IMR-90 (cell line): Measurements from ENCODE around the gene KIF13A. TPM values are rescaled to one million over a fixed set of nuclear protein-coding genes. Genes with fewer than 3 reads are reported as not detected.

ENCODE experiments used
- ATAC-seq: fragments of 200-7000 bp; cut with Tn5 transposase; 2 replicates; pipeline ENCODE4 v1.9.1; 2020; ENCODE audit warnings: low read depth, mild to moderate bottlenecking, moderate library complexity
- BruUV-seq: library from RNA; stranded (reverse); fragments of 400-500 nt; replicated peaks from 2 replicates; lab custom pipeline; 2021; lab: Mats Ljungman, UMichigan
- CTCF ChIA-PET: fragments of 300-600 bp; formaldehyde crosslinking; extraction: SDS; loops from one replicate; lab custom pipeline; 2021; ENCODE audit warnings: antibody characterized with exemption; lab: Yijun Ruan, JAX
- POLR2A ChIA-PET: fragments of 300-600 bp; sonication (Branson Sonifier 250); formaldehyde crosslinking; loops from one replicate; lab custom pipeline; 2022; ENCODE audit warnings: antibody characterized with exemption; ENCODE audit not compliant: unreplicated experiment; lab: Charles Lee
- DNase-seq: peaks from one replicate; pipeline ENCODE4 v3.0.0; 2013
- H2AFZ ChIP-seq: replicated peaks from 2 replicates; pipeline ENCODE3; 2013; ENCODE audit warnings: low read length, mild to moderate bottlenecking; ENCODE audit not compliant: poor library complexity
- H2AK5ac ChIP-seq: 2 replicates; pipeline ENCODE4 v1.6.1; 2013; ENCODE audit warnings: low read depth, low read length, inconsistent platforms
- H2AK9ac ChIP-seq: replicated peaks from 2 replicates; pipeline ENCODE3; 2013; ENCODE audit warnings: mild to moderate bottlenecking, low read depth, low read length, moderate library complexity; ENCODE audit not compliant: poor library complexity
- H2BK120ac ChIP-seq: 2 replicates; pipeline ENCODE4 v1.6.1; 2013; ENCODE audit warnings: low read depth, low read length, inconsistent platforms
- H2BK15ac ChIP-seq: 3 replicates; pipeline ENCODE4 v1.6.1; 2013; ENCODE audit warnings: low read depth, low read length, inconsistent platforms
- H2BK20ac ChIP-seq: 2 replicates; pipeline ENCODE4 v1.6.1; 2013; ENCODE audit warnings: low read depth, mild to moderate bottlenecking, inconsistent platforms, low read length, moderate library complexity
- H2BK5ac ChIP-seq: 2 replicates; pipeline ENCODE4 v1.6.1; 2013; ENCODE audit warnings: mild to moderate bottlenecking, low read depth, low read length, inconsistent platforms; ENCODE audit not compliant: poor library complexity, severe bottlenecking
- H3K14ac ChIP-seq: replicated peaks from 2 replicates; pipeline ENCODE4 v1.6.1; 2013; ENCODE audit warnings: low read depth, low read length, inconsistent platforms
- H3K18ac ChIP-seq: 2 replicates; pipeline ENCODE4 v1.6.1; 2013; ENCODE audit warnings: low read depth, low read length, control low read depth
- H3K23ac ChIP-seq: 2 replicates; pipeline ENCODE4 v1.6.1; 2013; ENCODE audit warnings: low read depth, low read length, inconsistent platforms
- H3K27ac ChIP-seq: 2 replicates; pipeline ENCODE4 v1.5.1; 2013; ENCODE audit warnings: mild to moderate bottlenecking, control low read depth, low read length; ENCODE audit not compliant: insufficient read depth
- H3K27me3 ChIP-seq: 2 replicates; pipeline ENCODE4 v1.6.1; 2013; ENCODE audit warnings: low read length; ENCODE audit not compliant: control insufficient read depth, insufficient read depth
- H3K36me3 ChIP-seq: 2 replicates; pipeline ENCODE4 v1.6.1; 2013; ENCODE audit warnings: low read length, mixed read lengths; ENCODE audit not compliant: control insufficient read depth, insufficient read depth
- H3K4ac ChIP-seq: 2 replicates; pipeline ENCODE4 v1.6.1; 2013; ENCODE audit warnings: low read depth, low read length, inconsistent platforms
- H3K4me1 ChIP-seq: 2 replicates; pipeline ENCODE4 v1.6.1; 2013; ENCODE audit warnings: low read length, mixed read lengths; ENCODE audit not compliant: control insufficient read depth, insufficient read depth
- H3K4me2 ChIP-seq: 2 replicates; pipeline ENCODE4 v1.6.1; 2013; ENCODE audit warnings: low read depth, mild to moderate bottlenecking, control low read depth, low read length, moderate library complexity
- H3K4me3 ChIP-seq: 2 replicates; pipeline ENCODE4 v1.5.1; 2013; ENCODE audit warnings: low read depth, mild to moderate bottlenecking, control low read depth, low read length, moderate library complexity; ENCODE audit not compliant: insufficient read depth
- H3K56ac ChIP-seq: 2 replicates; pipeline ENCODE4 v1.6.1; 2013; ENCODE audit warnings: low read length, inconsistent platforms; ENCODE audit not compliant: insufficient read depth; ENCODE audit errors: extremely low read depth
- H3K79me1 ChIP-seq, 2 experiments: 2 replicates each; pipeline ENCODE4 v1.6.1; 2013; ENCODE audit warnings: low read length in 2 of 2, inconsistent platforms in 1 of 2, low read depth in 1 of 2
- H3K9ac ChIP-seq: 2 replicates; pipeline ENCODE4 v1.6.1; 2013; ENCODE audit warnings: low read depth, low read length, control low read depth
- H3K9me1 ChIP-seq: 2 replicates; pipeline ENCODE4 v1.6.1; 2013; ENCODE audit warnings: low read length, inconsistent platforms; ENCODE audit not compliant: insufficient read depth
- H3K9me3 ChIP-seq: 2 replicates; pipeline ENCODE4 v1.6.1; 2013; ENCODE audit warnings: low read length; ENCODE audit not compliant: control insufficient read depth, insufficient read depth
- H4K20me1 ChIP-seq: 2 replicates; pipeline ENCODE4 v1.6.1; 2013; ENCODE audit warnings: low read length, inconsistent platforms; ENCODE audit not compliant: insufficient read depth
- H4K5ac ChIP-seq: 2 replicates; pipeline ENCODE4 v1.6.1; 2013; ENCODE audit warnings: mild to moderate bottlenecking, low read depth, low read length, control low read depth
- H4K8ac ChIP-seq, 2 experiments: 2 replicates each; pipeline ENCODE4 v1.6.1; 2013; ENCODE audit warnings: low read depth in 2 of 2, low read length in 2 of 2, control low read depth in 1 of 2, inconsistent platforms in 1 of 2
- H4K91ac ChIP-seq: 2 replicates; pipeline ENCODE4 v1.6.1; 2013; ENCODE audit warnings: low read depth, low read length, inconsistent platforms; ENCODE audit not compliant: insufficient read depth
- BHLHE40 ChIP-seq: fragments of 150-350 bp; IDR thresholded peaks from 2 replicates; pipeline ENCODE4 v1.6.1; 2016; ENCODE audit warnings: mild to moderate bottlenecking, low read depth, low read length
- CEBPB ChIP-seq: IDR thresholded peaks from 2 replicates; pipeline ENCODE4 v1.6.1; 2012; ENCODE audit warnings: low read depth, low read length, improper control_type of control experiment
- CHD1 ChIP-seq: IDR thresholded peaks from 2 replicates; pipeline ENCODE4 v1.6.1; 2012; ENCODE audit warnings: low read depth, low read length, improper control_type of control experiment
- FOS ChIP-seq: fragments of 150-350 bp; IDR thresholded peaks from 2 replicates; pipeline ENCODE4 v1.6.1; 2016; ENCODE audit warnings: low read depth, low read length
- MAFK ChIP-seq: IDR thresholded peaks from 2 replicates; pipeline ENCODE4 v1.6.1; 2012; ENCODE audit warnings: low read depth, low read length, improper control_type of control experiment
- MAZ ChIP-seq: IDR thresholded peaks from 2 replicates; pipeline ENCODE4 v1.6.1; 2012; ENCODE audit warnings: low read depth, mild to moderate bottlenecking, low read length, improper control_type of control experiment, moderate library complexity, borderline replicate concordance
- MXI1 ChIP-seq: IDR thresholded peaks from 2 replicates; pipeline ENCODE4 v1.6.1; 2012; ENCODE audit warnings: low read depth, mild to moderate bottlenecking, low read length, moderate library complexity, borderline replicate concordance
- NFE2L2 ChIP-seq: fragments of 150-350 bp; IDR thresholded peaks from 2 replicates; pipeline ENCODE4 v1.6.1; 2016; ENCODE audit warnings: low read depth, mild to moderate bottlenecking, low read length
- POLR2A ChIP-seq: IDR thresholded peaks from 2 replicates; pipeline ENCODE4 v1.6.1; 2012; ENCODE audit warnings: mild to moderate bottlenecking, low read depth, low read length
- RAD21 ChIP-seq: IDR thresholded peaks from 2 replicates; pipeline ENCODE4 v1.6.1; 2012; ENCODE audit warnings: low read length, improper control_type of control experiment
- RCOR1 ChIP-seq: IDR thresholded peaks from 2 replicates; pipeline ENCODE4 v1.6.1; 2012; ENCODE audit warnings: mild to moderate bottlenecking, low read length, improper control_type of control experiment; ENCODE audit not compliant: insufficient replicate concordance
- RFX5 ChIP-seq: IDR thresholded peaks from 2 replicates; pipeline ENCODE4 v1.8.0; 2012; ENCODE audit warnings: low read depth, mild to moderate bottlenecking, low read length, moderate library complexity
- SMC3 ChIP-seq: fragments of 150-350 bp; IDR thresholded peaks from 2 replicates; pipeline ENCODE4 v1.6.1; 2016; ENCODE audit warnings: low read depth, mild to moderate bottlenecking, antibody characterized with exemption, low read length, moderate library complexity
- dilution Hi-C: fragments of 300-500 bp; cut with HindIII; formaldehyde crosslinking; loops from one replicate; pipeline ENCODE4 v1.14.3; 2018; ENCODE audit warnings: low sequenced_read_pairs; ENCODE audit not compliant: unreplicated experiment
- in situ Hi-C: fragments of 300-500 bp; cut with MboI; formaldehyde crosslinking; loops from 3 replicates; pipeline ENCODE4 v1.14.3; 2019; ENCODE audit warnings: low sequenced_read_pairs, inconsistent platforms, mixed read lengths
- intact Hi-C: fragments of 100-400 bp; cut with micrococcal nuclease; formaldehyde crosslinking; loops from 2 replicates; pipeline ENCODE4 v1.10.0; 2022
- polyA plus RNA-seq, 3 experiments: library from polyadenylated mRNA; depleted of rRNA; stranded (reverse); fragments of >200 nt; gene quantifications; 2 replicates each; pipeline ENCODE4 v1.2.3, GENCODE V29; 2012; ENCODE audit warnings: low replicate concordance in 1 of 3
- total RNA-seq: library from RNA; depleted of rRNA; stranded (reverse); fragments of >200 nt; gene quantifications from 2 replicates; pipeline ENCODE4 v1.2.3, GENCODE V29; 2012
- TF ChIP-seq, protein P1 (sequence below): fragments of 150-350 bp; IDR thresholded peaks from 2 replicates; pipeline ENCODE4 v1.6.1; 2017; ENCODE audit warnings: mild to moderate bottlenecking, antibody characterized with exemption, low read length, low read depth
- TF ChIP-seq, protein P2 (sequence below): fragments of 150-350 bp; IDR thresholded peaks from 2 replicates; pipeline ENCODE4 v1.6.1; 2016; ENCODE audit warnings: low read depth, mild to moderate bottlenecking, low read length, moderate library complexity, borderline replicate concordance

Gene KIF13A
- total and polyA plus RNA-seq, 2 of the 4 experiments (the other 2 are of a cell fraction), result 23.3 to 51.8 TPM

DNA sequence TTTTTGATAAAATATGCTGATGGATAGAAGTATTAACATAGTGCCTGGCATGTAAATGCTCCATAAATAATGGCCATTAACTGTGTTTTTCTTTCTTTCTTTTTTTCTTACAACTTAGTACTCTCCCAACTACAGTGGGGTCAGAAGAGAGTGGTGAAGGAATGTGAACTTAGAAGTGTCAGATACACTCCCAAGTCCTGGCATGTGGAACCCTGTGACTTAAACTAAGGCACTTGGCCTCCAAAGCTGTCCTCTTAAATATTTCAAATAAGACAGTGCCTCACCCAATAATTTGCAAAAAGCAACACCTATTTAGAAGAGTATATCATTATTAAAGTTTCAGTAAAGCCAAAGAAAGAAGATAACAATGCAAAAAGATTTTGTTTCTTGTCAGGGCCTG is 151.7 kb downstream of the KIF13A start:
- DNase-seq (no peak), ATAC-seq (no peak)
- no peak overlapping the region for H3K18ac ChIP-seq
- H3K9ac ChIP-seq, result no peak overlapping the region
- ChIA-PET CTCF (no interaction called here), POLR2A (no interaction called here)
- dilution Hi-C loops, result no loop called here
- peaks cover 5 to 29% of the 10 kb centered on the region in 2 experiments; a peak in 3 of 4 replicates for H3K79me1 ChIP-seq
- H4K8ac ChIP-seq, result no peak overlapping the region
- no peak overlapping the region for H3K4me2 ChIP-seq
- H3K14ac ChIP-seq, result no peak overlapping the region
- H2BK20ac ChIP-seq, result no peak overlapping the region
- no peak overlapping the region for H2AK9ac ChIP-seq
- peaks cover 18% of the 10 kb centered on the region for H3K36me3 ChIP-seq
- no peak overlapping the region for H2BK15ac ChIP-seq
- no peaks in the 10 kb centered on the region for H3K9me3 ChIP-seq
- peaks cover 6% of the 10 kb centered on the region for H3K9me1 ChIP-seq
- intact Hi-C loops, result loop anchor here (5.0 kb wide), 1 partner anchor 667 kb away; no protein-coding TSS in a partner anchor
- no peaks in the 10 kb centered on the region for H4K20me1 ChIP-seq
- no peak overlapping the region for H4K91ac ChIP-seq
- H3K4me3 ChIP-seq, result no peak overlapping the region
- no peak overlapping the region for H3K27ac ChIP-seq
- BruUV-seq, result no TSS peak
- TF ChIP-seq SMC3, result no peak
- TF ChIP-seq RFX5, result no peak
- TF ChIP-seq CEBPB, result no peak
- TF ChIP-seq RCOR1, result no peak
- TF ChIP-seq POLR2A, result no peak
- no peak for TF ChIP-seq MAZ
- no peak for TF ChIP-seq MXI1
- TF ChIP-seq, protein P1, sequence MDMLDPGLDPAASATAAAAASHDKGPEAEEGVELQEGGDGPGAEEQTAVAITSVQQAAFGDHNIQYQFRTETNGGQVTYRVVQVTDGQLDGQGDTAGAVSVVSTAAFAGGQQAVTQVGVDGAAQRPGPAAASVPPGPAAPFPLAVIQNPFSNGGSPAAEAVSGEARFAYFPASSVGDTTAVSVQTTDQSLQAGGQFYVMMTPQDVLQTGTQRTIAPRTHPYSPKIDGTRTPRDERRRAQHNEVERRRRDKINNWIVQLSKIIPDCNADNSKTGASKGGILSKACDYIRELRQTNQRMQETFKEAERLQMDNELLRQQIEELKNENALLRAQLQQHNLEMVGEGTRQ, result no peak
- no peak for TF ChIP-seq RAD21
- TF ChIP-seq NFE2L2, result no peak
- TF ChIP-seq BHLHE40, result no peak
- TF ChIP-seq FOS, result no peak
- TF ChIP-seq MAFK, result no peak
- TF ChIP-seq, protein P2, sequence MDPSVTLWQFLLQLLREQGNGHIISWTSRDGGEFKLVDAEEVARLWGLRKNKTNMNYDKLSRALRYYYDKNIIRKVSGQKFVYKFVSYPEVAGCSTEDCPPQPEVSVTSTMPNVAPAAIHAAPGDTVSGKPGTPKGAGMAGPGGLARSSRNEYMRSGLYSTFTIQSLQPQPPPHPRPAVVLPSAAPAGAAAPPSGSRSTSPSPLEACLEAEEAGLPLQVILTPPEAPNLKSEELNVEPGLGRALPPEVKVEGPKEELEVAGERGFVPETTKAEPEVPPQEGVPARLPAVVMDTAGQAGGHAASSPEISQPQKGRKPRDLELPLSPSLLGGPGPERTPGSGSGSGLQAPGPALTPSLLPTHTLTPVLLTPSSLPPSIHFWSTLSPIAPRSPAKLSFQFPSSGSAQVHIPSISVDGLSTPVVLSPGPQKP, result no peak
- no peak for TF ChIP-seq CHD1
- no peak overlapping the region for H2AK5ac ChIP-seq
- no peak overlapping the region for H4K5ac ChIP-seq
- H2AFZ ChIP-seq, result no peak overlapping the region
- no peak overlapping the region for H3K23ac ChIP-seq
- no peak overlapping the region for H2BK120ac ChIP-seq
- no peak overlapping the region for H3K4ac ChIP-seq
- no peaks in the 10 kb centered on the region for H3K27me3 ChIP-seq
- no peak overlapping the region for H3K56ac ChIP-seq
- no peak overlapping the region for H2BK5ac ChIP-seq
- in situ Hi-C loops, result loop anchor here (5.0 to 10.0 kb wide), 2 partner anchors 149 to 287 kb away; partner anchors contain the start of genes KIF13A and NHLRC1
- peaks cover 3% of the 10 kb centered on the region for H3K4me1 ChIP-seq
